Measurements from ENCODE around the gene CUL9. TPM values are rescaled to one million over a fixed set of nuclear protein-coding genes. Genes with fewer than 3 reads are reported as not detected.

Gene CUL9
- total RNA-seq, 1 experiment from 2014 or later: 30.4 TPM

DNA sequence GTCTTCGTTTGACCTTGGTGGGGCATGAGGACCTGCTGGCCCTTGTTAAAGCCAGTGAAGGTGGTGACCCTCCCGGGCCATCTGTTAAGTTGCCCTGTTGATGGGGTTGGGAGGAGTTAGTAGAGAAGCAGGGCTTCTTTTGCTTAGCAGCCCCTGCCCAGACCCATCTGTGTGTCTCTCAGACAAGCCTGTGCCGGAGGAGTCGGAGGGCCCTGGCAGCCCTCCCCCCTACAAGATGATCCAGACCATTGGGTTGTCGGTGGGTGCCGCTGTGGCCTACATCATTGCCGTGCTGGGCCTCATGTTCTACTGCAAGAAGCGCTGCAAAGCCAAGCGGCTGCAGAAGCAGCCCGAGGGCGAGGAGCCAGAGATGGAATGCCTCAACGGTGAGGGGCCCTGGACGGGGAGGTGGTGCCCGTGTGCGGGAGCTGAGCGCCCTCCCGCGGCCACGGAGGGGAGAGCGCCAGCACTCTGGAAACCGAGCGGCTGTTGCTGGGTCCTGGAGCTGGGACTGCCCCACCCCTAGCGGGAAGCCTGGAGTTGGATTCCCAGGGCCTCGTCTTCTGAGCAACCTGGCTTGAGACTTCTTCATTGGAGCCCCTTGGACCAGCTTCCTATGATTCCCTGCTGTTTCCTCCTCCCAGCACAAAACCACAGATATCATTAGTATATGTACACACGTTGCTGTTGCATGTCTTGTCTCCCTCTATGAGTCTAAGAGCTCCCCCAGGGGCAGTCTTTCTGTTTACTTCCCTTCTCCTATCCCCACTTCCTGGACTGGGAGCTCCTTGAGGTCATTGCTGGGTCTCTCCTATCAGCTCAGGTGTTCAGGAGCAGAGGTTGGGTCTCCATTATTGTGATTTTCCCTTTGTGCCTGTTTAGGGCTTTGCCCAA is 38.5 kb upstream of the CUL9 start:
- Histone ChIP-seq H3K9ac (ENCODE audit: low read length) (no peak overlapping the region), H3K4me3 (ENCODE audit: low read length) (no peak overlapping the region), H4K20me1 (ENCODE audit: low read length) (no peaks in the 10 kb centered on the region), H3K79me2 (ENCODE audit: low read length) (no peaks in the 10 kb centered on the region), H3K4me1 (ENCODE audit: insufficient read depth, low read length) (peaks cover 24% of the 10 kb centered on the region), H3K4me2 (ENCODE audit: low read length) (0 out of 2 replicates have a peak overlapping the region, but pooled peaks have one; percentile 31), H2AFZ (ENCODE audit: low read length) (peak overlapping the region; percentile 49; the same call in 1 of the 2 replicates), H3K9me2 (replicated peaks; ENCODE audit: low read length) (no peaks in the 10 kb centered on the region), H3F3A (ENCODE audit: low read length, unreplicated experiment) (no peaks in the 10 kb centered on the region), H3K27me3 (ENCODE audit: low read length) (no peaks in the 10 kb centered on the region), H3K36me3 (ENCODE audit: low read depth, low read length) (no peaks in the 10 kb centered on the region), H3K9me3 (ENCODE audit: low read length) (no peaks in the 10 kb centered on the region), H3K27ac (ENCODE audit: low read length) (no peak overlapping the region)
- DNase-seq: peak; percentile 91
- TF ChIP-seq EZH2 (IDR thresholded peaks at IDR 0.05; ENCODE audit: low read length, unreplicated experiment): no peak
- TF ChIP-seq, protein P1, sequence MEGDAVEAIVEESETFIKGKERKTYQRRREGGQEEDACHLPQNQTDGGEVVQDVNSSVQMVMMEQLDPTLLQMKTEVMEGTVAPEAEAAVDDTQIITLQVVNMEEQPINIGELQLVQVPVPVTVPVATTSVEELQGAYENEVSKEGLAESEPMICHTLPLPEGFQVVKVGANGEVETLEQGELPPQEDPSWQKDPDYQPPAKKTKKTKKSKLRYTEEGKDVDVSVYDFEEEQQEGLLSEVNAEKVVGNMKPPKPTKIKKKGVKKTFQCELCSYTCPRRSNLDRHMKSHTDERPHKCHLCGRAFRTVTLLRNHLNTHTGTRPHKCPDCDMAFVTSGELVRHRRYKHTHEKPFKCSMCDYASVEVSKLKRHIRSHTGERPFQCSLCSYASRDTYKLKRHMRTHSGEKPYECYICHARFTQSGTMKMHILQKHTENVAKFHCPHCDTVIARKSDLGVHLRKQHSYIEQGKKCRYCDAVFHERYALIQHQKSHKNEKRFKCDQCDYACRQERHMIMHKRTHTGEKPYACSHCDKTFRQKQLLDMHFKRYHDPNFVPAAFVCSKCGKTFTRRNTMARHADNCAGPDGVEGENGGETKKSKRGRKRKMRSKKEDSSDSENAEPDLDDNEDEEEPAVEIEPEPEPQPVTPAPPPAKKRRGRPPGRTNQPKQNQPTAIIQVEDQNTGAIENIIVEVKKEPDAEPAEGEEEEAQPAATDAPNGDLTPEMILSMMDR (conservative IDR thresholded peaks at IDR 0.05; ENCODE audit: low read depth, low read length): peak; percentile 95
- ChIA-PET POLR2A (ENCODE audit: unreplicated experiment) (no interaction called here), CTCF (interaction anchor here (0.6 to 1.1 kb wide), 6 partner anchors 20 to 147 kb away, joined by 3 to 5 read pairs (median 4); partner anchors contain the start of genes KLHDC3 and PTK7)
- BruUV-seq (replicated peaks): no TSS peak
- peak; percentile 96 for ATAC-seq
- intact Hi-C loops (cut with micrococcal nuclease): loop anchor here (1.0 to 5.0 kb wide), 3 partner anchors 73 to 243 kb away; no protein-coding TSS in a partner anchor

DNA sequence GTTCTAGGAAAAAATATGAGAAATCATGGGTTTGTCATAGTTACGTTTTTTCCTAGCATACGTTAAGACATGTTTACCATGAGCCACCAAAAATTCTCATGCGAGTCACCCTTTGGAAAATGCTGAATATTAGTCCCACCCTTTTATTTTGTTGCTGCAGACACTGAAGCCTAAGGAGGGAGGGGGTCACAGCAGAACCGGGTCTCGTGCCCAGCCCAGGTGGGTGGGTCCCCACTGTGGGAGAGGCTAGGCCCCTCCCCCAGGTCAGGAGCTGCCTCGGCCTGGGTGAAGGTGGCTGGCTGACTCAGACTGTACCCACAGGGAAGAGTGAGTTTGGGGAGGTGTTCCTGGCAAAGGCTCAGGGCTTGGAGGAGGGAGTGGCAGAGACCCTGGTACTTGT is 37.1 kb upstream of the CUL9 start:
- Histone ChIP-seq H3K9me2 (replicated peaks; ENCODE audit: low read length) (no peaks in the 10 kb centered on the region), H3K9ac (ENCODE audit: low read length) (no peak overlapping the region), H3F3A (ENCODE audit: low read length, unreplicated experiment) (no peaks in the 10 kb centered on the region), H3K4me2 (ENCODE audit: low read length) (peak overlapping the region; percentile 7; the same call in 1 of the 2 replicates), H3K27ac (ENCODE audit: low read length) (peak overlapping the region; percentile 68), H3K79me2 (ENCODE audit: low read length) (no peaks in the 10 kb centered on the region), H3K36me3 (ENCODE audit: low read depth, low read length) (no peaks in the 10 kb centered on the region), H4K20me1 (ENCODE audit: low read length) (no peaks in the 10 kb centered on the region), H3K4me3 (ENCODE audit: low read length) (no peak overlapping the region), H3K4me1 (ENCODE audit: insufficient read depth, low read length) (peaks cover 26% of the 10 kb centered on the region), H3K27me3 (ENCODE audit: low read length) (no peaks in the 10 kb centered on the region), H3K9me3 (ENCODE audit: low read length) (no peaks in the 10 kb centered on the region), H2AFZ (ENCODE audit: low read length) (no peak overlapping the region)
- ChIA-PET CTCF (interaction anchor here (0.6 kb wide), 1 partner anchor 148 kb away, joined by 5 read pairs; no protein-coding TSS in a partner anchor), POLR2A (ENCODE audit: unreplicated experiment) (no interaction called here)
- intact Hi-C loops (cut with micrococcal nuclease): loop anchor here (5.0 kb wide), 1 partner anchor 138 kb away; no protein-coding TSS in a partner anchor
- DNase-seq: peak; percentile 66
- TF ChIP-seq EZH2 (IDR thresholded peaks at IDR 0.05; ENCODE audit: low read length, unreplicated experiment) (no peak), EZH2phosphoT487 (IDR thresholded peaks at IDR 0.05; ENCODE audit: borderline replicate concordance, low read length) (no peak)
- TF ChIP-seq, protein P1 (conservative IDR thresholded peaks at IDR 0.05; ENCODE audit: low read depth, low read length): no peak
- ATAC-seq: peak; percentile 25
- BruUV-seq (replicated peaks): no TSS peak

GRCh38 chr6:43146261-43146660 is 35.7 kb upstream of the CUL9 start:
- ChIA-PET CTCF (no interaction called here), POLR2A (ENCODE audit: unreplicated experiment) (interaction anchor here (0.6 kb wide), 1 partner anchor 83 kb away, joined by 5 read pairs; no protein-coding TSS in a partner anchor)
- Histone ChIP-seq H4K20me1 (ENCODE audit: low read length) (no peaks in the 10 kb centered on the region), H3K4me3 (ENCODE audit: low read length) (no peak overlapping the region), H3K4me2 (ENCODE audit: low read length) (no peak overlapping the region), H3F3A (ENCODE audit: low read length, unreplicated experiment) (peaks cover 8% of the 10 kb centered on the region), H3K79me2 (ENCODE audit: low read length) (no peaks in the 10 kb centered on the region), H3K27me3 (ENCODE audit: low read length) (no peaks in the 10 kb centered on the region), H3K4me1 (ENCODE audit: insufficient read depth, low read length) (peaks cover 39% of the 10 kb centered on the region), H3K27ac (ENCODE audit: low read length) (no peak overlapping the region), H3K36me3 (ENCODE audit: low read depth, low read length) (no peaks in the 10 kb centered on the region), H3K9me2 (replicated peaks; ENCODE audit: low read length) (no peaks in the 10 kb centered on the region), H3K9me3 (ENCODE audit: low read length) (no peaks in the 10 kb centered on the region), H2AFZ (ENCODE audit: low read length) (no peak overlapping the region), H3K9ac (ENCODE audit: low read length) (no peak overlapping the region)
- DNase-seq (no peak), ATAC-seq (no peak)
- BruUV-seq (replicated peaks): no TSS peak
- intact Hi-C loops (cut with micrococcal nuclease): no loop called here
- TF ChIP-seq, protein P1 (conservative IDR thresholded peaks at IDR 0.05; ENCODE audit: low read depth, low read length): no peak
- TF ChIP-seq EZH2 (IDR thresholded peaks at IDR 0.05; ENCODE audit: low read length, unreplicated experiment) (no peak), EZH2phosphoT487 (IDR thresholded peaks at IDR 0.05; ENCODE audit: borderline replicate concordance, low read length) (no peak)
